ENCODE measurements around the gene ADAMTS6. TPM values are rescaled to one million over a fixed set of nuclear protein-coding genes. Genes with fewer than 3 reads are reported as not detected.

Gene ADAMTS6, protein sequence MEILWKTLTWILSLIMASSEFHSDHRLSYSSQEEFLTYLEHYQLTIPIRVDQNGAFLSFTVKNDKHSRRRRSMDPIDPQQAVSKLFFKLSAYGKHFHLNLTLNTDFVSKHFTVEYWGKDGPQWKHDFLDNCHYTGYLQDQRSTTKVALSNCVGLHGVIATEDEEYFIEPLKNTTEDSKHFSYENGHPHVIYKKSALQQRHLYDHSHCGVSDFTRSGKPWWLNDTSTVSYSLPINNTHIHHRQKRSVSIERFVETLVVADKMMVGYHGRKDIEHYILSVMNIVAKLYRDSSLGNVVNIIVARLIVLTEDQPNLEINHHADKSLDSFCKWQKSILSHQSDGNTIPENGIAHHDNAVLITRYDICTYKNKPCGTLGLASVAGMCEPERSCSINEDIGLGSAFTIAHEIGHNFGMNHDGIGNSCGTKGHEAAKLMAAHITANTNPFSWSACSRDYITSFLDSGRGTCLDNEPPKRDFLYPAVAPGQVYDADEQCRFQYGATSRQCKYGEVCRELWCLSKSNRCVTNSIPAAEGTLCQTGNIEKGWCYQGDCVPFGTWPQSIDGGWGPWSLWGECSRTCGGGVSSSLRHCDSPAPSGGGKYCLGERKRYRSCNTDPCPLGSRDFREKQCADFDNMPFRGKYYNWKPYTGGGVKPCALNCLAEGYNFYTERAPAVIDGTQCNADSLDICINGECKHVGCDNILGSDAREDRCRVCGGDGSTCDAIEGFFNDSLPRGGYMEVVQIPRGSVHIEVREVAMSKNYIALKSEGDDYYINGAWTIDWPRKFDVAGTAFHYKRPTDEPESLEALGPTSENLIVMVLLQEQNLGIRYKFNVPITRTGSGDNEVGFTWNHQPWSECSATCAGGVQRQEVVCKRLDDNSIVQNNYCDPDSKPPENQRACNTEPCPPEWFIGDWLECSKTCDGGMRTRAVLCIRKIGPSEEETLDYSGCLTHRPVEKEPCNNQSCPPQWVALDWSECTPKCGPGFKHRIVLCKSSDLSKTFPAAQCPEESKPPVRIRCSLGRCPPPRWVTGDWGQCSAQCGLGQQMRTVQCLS (N-terminal part only)
- 0.68 TPM for polyA plus RNA-seq (2013, experiment 1 of 2)
- polyA plus RNA-seq (2013, experiment 2 of 2) = 0.67 TPM

DNA sequence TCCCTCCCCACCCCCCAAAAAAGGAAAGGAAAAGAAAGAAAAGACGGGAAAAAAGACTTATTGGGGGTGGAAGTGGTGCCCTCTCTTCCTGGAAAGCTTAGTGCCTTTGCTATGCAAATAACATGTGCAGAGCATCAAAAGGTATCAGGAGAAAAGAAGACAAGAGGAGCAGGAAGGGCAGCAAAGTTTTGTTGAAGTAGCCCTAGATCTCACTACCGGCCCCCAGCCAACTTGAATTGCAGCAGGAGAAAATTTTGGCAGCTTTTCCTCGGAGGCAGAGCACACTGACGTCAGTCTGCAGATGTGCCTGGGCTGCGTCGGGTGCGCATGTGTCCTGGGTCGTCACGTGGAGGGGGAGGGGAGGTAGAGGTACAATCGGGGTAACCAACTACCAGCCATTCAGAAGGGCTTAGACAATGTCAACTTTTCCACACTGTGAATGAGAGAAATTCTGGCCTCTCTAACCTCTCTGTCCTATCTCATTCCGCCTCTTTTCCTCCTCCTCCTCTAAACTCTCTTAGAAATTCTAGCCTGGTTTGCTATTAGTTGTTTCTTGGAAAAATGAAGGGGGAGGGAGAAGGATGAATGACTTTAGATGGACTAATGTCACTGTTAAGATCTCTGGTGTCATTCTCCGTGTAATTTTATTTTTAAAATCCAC is at the start of gene ADAMTS6:
TSS of gene ADAMTS6 (minus strand) at position 286 of the 661 bp plus-strand sequence. CDS start 8,247 bp downstream, outside the sequence.
- H4K8ac ChIP-seq (ENCODE audit: low read length) = no peak within 1 kb of the TSS
- peak within 1 kb of the TSS; percentile 19 for H2BK120ac ChIP-seq (ENCODE audit: low read depth, low read length)
- H2BK15ac ChIP-seq (ENCODE audit: low read depth, poor library complexity, severe bottlenecking) = no peak within 1 kb of the TSS
- peaks cover 1% of the 10 kb centered on the region for H3K79me1 ChIP-seq (replicated peaks; ENCODE audit: low read length, poor library complexity, severe bottlenecking)
- H2AK5ac ChIP-seq (ENCODE audit: low read length, severe bottlenecking) = no peak within 1 kb of the TSS
- H2BK12ac ChIP-seq (ENCODE audit: low read length in 2 of 2) = peak within 1 kb of the TSS in 1 of 2 experiments; percentile 15
- H3K36me3 ChIP-seq (ENCODE audit: control insufficient read depth in 1 of 2, insufficient read depth in 2 of 2, low read depth in 1 of 2, low read length in 2 of 2) = no peaks in the 10 kb centered on the region
- H3K27ac ChIP-seq (ENCODE audit: low read length, poor library complexity, severe bottlenecking) = peak within 1 kb of the TSS; percentile 87
- H3K9me3 ChIP-seq (ENCODE audit: control insufficient read depth, low read length) = no peaks in the 10 kb centered on the region
- H3K14ac ChIP-seq (ENCODE audit: low read length in 2 of 2) = peak within 1 kb of the TSS in 1 of 2 experiments; percentile 57
- peak within 1 kb of the TSS; percentile 64 for H2AFZ ChIP-seq (ENCODE audit: low read depth, low read length)
- H3K27me3 ChIP-seq (ENCODE audit: control insufficient read depth in 1 of 2, insufficient read depth in 1 of 2, low read length in 2 of 2) = no peaks in the 10 kb centered on the region
- peaks cover 2% of the 10 kb centered on the region for H3K4me1 ChIP-seq (ENCODE audit: control insufficient read depth, insufficient read depth, low read depth, low read length)
- peak within 1 kb of the TSS; percentile 92 for H3K4me2 ChIP-seq (ENCODE audit: low read length, poor library complexity, severe bottlenecking)
- H4K91ac ChIP-seq (ENCODE audit: low read length) = no peak within 1 kb of the TSS
- peak within 1 kb of the TSS; percentile 40 to 70 for H3K18ac ChIP-seq (ENCODE audit: low read depth in 1 of 2, low read length in 2 of 2)
- H3K4ac ChIP-seq (ENCODE audit: low read depth in 1 of 2, low read length in 2 of 2) = peak within 1 kb of the TSS; percentile 35 to 37
- H3K23ac ChIP-seq (ENCODE audit: low read length in 2 of 2) = no peak within 1 kb of the TSS
- peak; percentile 93 for DNase-seq
- peak within 1 kb of the TSS; percentile 47 to 96 for H3K4me3 ChIP-seq (ENCODE audit: insufficient read depth in 1 of 2, low read depth in 1 of 2, low read length in 2 of 2)
- peak within 1 kb of the TSS; percentile 66 for H2BK5ac ChIP-seq (ENCODE audit: low read depth, low read length, poor library complexity, severe bottlenecking)
- WGBS = 0% methylated on average over 7 of the region's 12 CpGs
- H3K9ac ChIP-seq (ENCODE audit: low read length) = peak within 1 kb of the TSS; percentile 93

DNA sequence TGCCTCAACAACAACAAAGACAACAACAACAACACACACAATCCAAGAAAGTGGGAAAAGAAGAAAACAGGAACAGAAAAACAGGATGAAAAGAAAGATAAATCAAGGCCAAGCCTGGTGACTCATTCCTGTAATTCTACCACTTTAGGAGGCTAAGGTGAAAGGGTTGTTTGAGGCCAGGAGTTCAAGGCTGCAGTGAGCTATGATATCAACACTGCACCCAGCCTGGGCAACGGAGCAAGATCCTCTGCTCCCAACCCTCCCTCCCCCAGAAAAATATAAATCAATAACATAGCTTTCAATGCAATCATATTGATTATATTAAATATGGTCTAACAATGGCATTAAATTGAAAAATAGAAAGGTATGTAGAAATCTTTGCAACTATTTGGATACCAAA is 49.2 kb upstream of the ADAMTS6 start:
- Histone ChIP-seq H3K27ac (ENCODE audit: low read length, poor library complexity, severe bottlenecking) (no peak overlapping the region), H2BK15ac (ENCODE audit: low read depth, poor library complexity, severe bottlenecking) (no peak overlapping the region), H3K4me1 (ENCODE audit: control insufficient read depth, insufficient read depth, low read depth, low read length) (no peaks in the 10 kb centered on the region), H3K4ac (ENCODE audit: low read depth in 1 of 2, low read length in 2 of 2) (no peak overlapping the region), H3K9ac (ENCODE audit: low read length) (no peak overlapping the region), H3K4me2 (ENCODE audit: low read length, poor library complexity, severe bottlenecking) (no peak overlapping the region), H3K14ac (ENCODE audit: low read length in 2 of 2) (no peak overlapping the region), H3K4me3 (ENCODE audit: insufficient read depth in 1 of 2, low read depth in 1 of 2, low read length in 2 of 2) (no peak overlapping the region), H2BK5ac (ENCODE audit: low read depth, low read length, poor library complexity, severe bottlenecking) (no peak overlapping the region), H3K18ac (ENCODE audit: low read depth in 1 of 2, low read length in 2 of 2) (no peak overlapping the region), H2AFZ (ENCODE audit: low read depth, low read length) (no peak overlapping the region), H3K23ac (ENCODE audit: low read length in 2 of 2) (no peak overlapping the region), H3K79me1 (replicated peaks; ENCODE audit: low read length, poor library complexity, severe bottlenecking) (no peaks in the 10 kb centered on the region), H4K8ac (ENCODE audit: low read length) (no peak overlapping the region), H3K9me3 (ENCODE audit: control insufficient read depth, low read length) (no peaks in the 10 kb centered on the region), H2BK120ac (ENCODE audit: low read depth, low read length) (no peak overlapping the region), H2BK12ac (ENCODE audit: low read length in 2 of 2) (no peak overlapping the region), H4K91ac (ENCODE audit: low read length) (no peak overlapping the region), H2AK5ac (ENCODE audit: low read length, severe bottlenecking) (no peak overlapping the region), H3K36me3 (ENCODE audit: control insufficient read depth in 1 of 2, insufficient read depth in 2 of 2, low read depth in 1 of 2, low read length in 2 of 2) (peaks cover 0 to 2% of the 10 kb centered on the region in 2 experiments), H3K27me3 (ENCODE audit: control insufficient read depth in 1 of 2, insufficient read depth in 1 of 2, low read length in 2 of 2) (no peaks in the 10 kb centered on the region)
- DNase-seq = no peak
- no CpG with 5 or more reads among the region's 1 CpG for WGBS

DNA sequence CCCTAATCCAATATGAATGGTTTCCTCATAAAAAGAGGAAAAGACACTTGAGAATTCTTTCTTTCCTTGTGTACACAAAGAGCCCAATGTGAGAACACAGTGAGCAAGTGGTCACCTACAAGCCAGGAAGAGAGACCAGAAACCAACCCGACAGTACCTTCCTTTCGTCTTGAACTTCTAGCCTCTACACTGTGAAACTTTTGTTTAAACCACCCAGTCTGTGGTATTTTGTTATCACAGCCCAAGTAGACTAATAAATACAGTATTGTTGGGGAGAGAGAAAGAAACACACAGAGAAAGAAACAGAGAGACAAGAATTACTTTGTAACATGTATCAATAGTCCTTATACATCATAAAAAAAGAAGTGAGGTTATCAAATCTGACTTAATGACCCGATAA is 44.0 kb upstream of the ADAMTS6 start:
- Histone ChIP-seq H2BK12ac (ENCODE audit: low read length in 2 of 2) (no peak overlapping the region), H2AFZ (ENCODE audit: low read depth, low read length) (no peak overlapping the region), H3K9ac (ENCODE audit: low read length) (no peak overlapping the region), H2BK120ac (ENCODE audit: low read depth, low read length) (no peak overlapping the region), H3K23ac (ENCODE audit: low read length in 2 of 2) (no peak overlapping the region), H2BK15ac (ENCODE audit: low read depth, poor library complexity, severe bottlenecking) (no peak overlapping the region), H3K36me3 (ENCODE audit: control insufficient read depth in 1 of 2, insufficient read depth in 2 of 2, low read depth in 1 of 2, low read length in 2 of 2) (peaks cover 0 to 3% of the 10 kb centered on the region in 2 experiments), H2AK5ac (ENCODE audit: low read length, severe bottlenecking) (no peak overlapping the region), H3K4me3 (ENCODE audit: insufficient read depth in 1 of 2, low read depth in 1 of 2, low read length in 2 of 2) (no peak overlapping the region), H3K4me1 (ENCODE audit: control insufficient read depth, insufficient read depth, low read depth, low read length) (no peaks in the 10 kb centered on the region), H3K79me1 (replicated peaks; ENCODE audit: low read length, poor library complexity, severe bottlenecking) (no peaks in the 10 kb centered on the region), H4K91ac (ENCODE audit: low read length) (no peak overlapping the region), H3K4ac (ENCODE audit: low read depth in 1 of 2, low read length in 2 of 2) (no peak overlapping the region), H3K27ac (ENCODE audit: low read length, poor library complexity, severe bottlenecking) (no peak overlapping the region), H2BK5ac (ENCODE audit: low read depth, low read length, poor library complexity, severe bottlenecking) (no peak overlapping the region), H3K9me3 (ENCODE audit: control insufficient read depth, low read length) (no peaks in the 10 kb centered on the region), H3K14ac (ENCODE audit: low read length in 2 of 2) (no peak overlapping the region), H3K27me3 (ENCODE audit: control insufficient read depth in 1 of 2, insufficient read depth in 1 of 2, low read length in 2 of 2) (no peaks in the 10 kb centered on the region), H3K4me2 (ENCODE audit: low read length, poor library complexity, severe bottlenecking) (no peak overlapping the region), H3K18ac (ENCODE audit: low read depth in 1 of 2, low read length in 2 of 2) (no peak overlapping the region), H4K8ac (ENCODE audit: low read length) (no peak overlapping the region)
- DNase-seq = no peak
- WGBS = 100% methylated on average over 1 of the region's 3 CpGs

Data from mesenchymal stem cell (in vitro differentiated cells and primary cell).